SK-N-SH treated with all-trans-retinoic acid at 6 μM for 48 hours (cell line): ENCODE results near the gene DENND1C.

Source experiments
- ATAC-seq: fragments of 200-7000 bp; cut with Tn5 transposase; 3 replicates; pipeline ENCODE4 v1.9.1; 2020; ENCODE audit warnings: mild to moderate bottlenecking, moderate library complexity
- ARNTL ChIP-seq: fragments of 450-650 bp; formaldehyde crosslinking; IDR thresholded peaks from 2 replicates; pipeline ENCODE4 v1.5.0; 2020; ENCODE audit warnings: low read depth, mild to moderate bottlenecking, moderate library complexity, borderline replicate concordance
- BACH2 ChIP-seq: fragments of 250-450 bp; sonication (Bioruptor Pico); IDR thresholded peaks from 2 replicates; pipeline ENCODE4 v1.9.0; 2021; ENCODE audit warnings: mild to moderate bottlenecking, borderline replicate concordance
- CSDC2 ChIP-seq: fragments of 250-450 bp; sonication (Bioruptor Pico); IDR thresholded peaks from 2 replicates; pipeline ENCODE4 v1.5.0; 2020; ENCODE audit warnings: mild to moderate bottlenecking, moderate library complexity
- CSRNP3 ChIP-seq: fragments of 250-450 bp; sonication (Bioruptor Pico); IDR thresholded peaks from 2 replicates; pipeline ENCODE4 v1.5.1; 2021; ENCODE audit warnings: mild to moderate bottlenecking, moderate library complexity
- ESRRG ChIP-seq: fragments of 250-450 bp; sonication (Bioruptor Pico); IDR thresholded peaks from 2 replicates; pipeline ENCODE4 v1.6.1; 2021; ENCODE audit warnings: mild to moderate bottlenecking
- ISL1 ChIP-seq: fragments of 250-450 bp; sonication (Bioruptor Pico); IDR thresholded peaks from 2 replicates; pipeline ENCODE4 v2.1.2; 2022; ENCODE audit warnings: mild to moderate bottlenecking, moderate library complexity
- OSR1 ChIP-seq: fragments of 250-450 bp; sonication (Bioruptor Pico); IDR thresholded peaks from 2 replicates; pipeline ENCODE4 v1.8.0; 2022; ENCODE audit warnings: moderate library complexity, mild to moderate bottlenecking, inconsistent platforms
- PATZ1 ChIP-seq: fragments of 250-450 bp; sonication (Bioruptor Pico); IDR thresholded peaks from 2 replicates; pipeline ENCODE4 v1.8.0; 2020; ENCODE audit warnings: mild to moderate bottlenecking, moderate library complexity, borderline replicate concordance
- POU6F1 ChIP-seq: fragments of 250-450 bp; sonication (Bioruptor Pico); IDR thresholded peaks from 2 replicates; pipeline ENCODE4 v1.8.0; 2021; ENCODE audit warnings: low read depth, mild to moderate bottlenecking, moderate library complexity, borderline replicate concordance
- PPARA ChIP-seq: fragments of 250-450 bp; sonication (Bioruptor Pico); IDR thresholded peaks from 2 replicates; pipeline ENCODE4 v1.5.0; 2020; ENCODE audit warnings: mild to moderate bottlenecking, borderline replicate concordance
- RARB ChIP-seq: fragments of 250-450 bp; sonication (Bioruptor Pico); IDR thresholded peaks from 2 replicates; pipeline ENCODE4 v1.8.0; 2021; ENCODE audit warnings: mild to moderate bottlenecking, moderate library complexity
- SNAI2 ChIP-seq: fragments of 250-450 bp; sonication (Bioruptor Pico); IDR thresholded peaks from 2 replicates; pipeline ENCODE4 v1.5.0; 2020; ENCODE audit warnings: mild to moderate bottlenecking, moderate library complexity
- TCF4 ChIP-seq: fragments of 250-450 bp; sonication (Bioruptor Pico); IDR thresholded peaks from 2 replicates; pipeline ENCODE4 v1.8.0; 2021; ENCODE audit warnings: mild to moderate bottlenecking, moderate library complexity, borderline replicate concordance
- TOX ChIP-seq: fragments of 250-450 bp; sonication (Bioruptor Pico); IDR thresholded peaks from 2 replicates; pipeline ENCODE4 v1.8.0; 2021; ENCODE audit warnings: mild to moderate bottlenecking, moderate library complexity, borderline replicate concordance
- ZC3H10 ChIP-seq: fragments of 250-450 bp; sonication (Bioruptor Pico); IDR thresholded peaks from 2 replicates; pipeline ENCODE4 v1.5.1; 2021; ENCODE audit warnings: mild to moderate bottlenecking, moderate library complexity
- ZFP3 ChIP-seq: fragments of 250-450 bp; sonication (Bioruptor Pico); IDR thresholded peaks from 2 replicates; pipeline ENCODE4 v1.5.0; 2020; ENCODE audit warnings: mild to moderate bottlenecking, moderate library complexity
- ZNF565 ChIP-seq: fragments of 450-650 bp; formaldehyde crosslinking; conservative IDR thresholded peaks from 2 replicates; pipeline ENCODE4 v1.5.0; 2020; ENCODE audit warnings: low read depth, mild to moderate bottlenecking, moderate library complexity
- ZNF70 ChIP-seq: fragments of 450-650 bp; formaldehyde crosslinking; IDR thresholded peaks from 2 replicates; pipeline ENCODE4 v1.5.0; 2020; ENCODE audit warnings: mild to moderate bottlenecking, moderate library complexity
- ZNF8 ChIP-seq: fragments of 450-650 bp; formaldehyde crosslinking; IDR thresholded peaks from 2 replicates; pipeline ENCODE4 v1.5.0; 2020; ENCODE audit warnings: mild to moderate bottlenecking, moderate library complexity
- TF ChIP-seq, protein P1 (sequence below): fragments of 250-450 bp; sonication (Bioruptor Pico); IDR thresholded peaks from 2 replicates; pipeline ENCODE4 v1.5.1; 2020; ENCODE audit warnings: low read depth, mild to moderate bottlenecking, moderate library complexity
- TF ChIP-seq, protein P2 (sequence below): fragments of 250-450 bp; sonication (Bioruptor Pico); IDR thresholded peaks from 2 replicates; pipeline ENCODE4 v1.5.0; 2020; ENCODE audit warnings: mild to moderate bottlenecking, moderate library complexity

DENND1C gene

GRCh38 chr19:6503407-6504201, 22.0 kb upstream of the DENND1C start:
- TF ChIP-seq SNAI2 (CRISPR knock-in tag): no peak
- TF ChIP-seq ZFP3 (CRISPR knock-in tag): no peak
- TF ChIP-seq RARB (CRISPR knock-in tag): no peak
- TF ChIP-seq CSDC2 (CRISPR knock-in tag): no peak
- TF ChIP-seq ARNTL (CRISPR knock-in tag): no peak
- no peak for TF ChIP-seq CSRNP3 (CRISPR knock-in tag)
- TF ChIP-seq OSR1: no peak
- no peak for TF ChIP-seq ZC3H10 (CRISPR knock-in tag)
- TF ChIP-seq, protein P1, sequence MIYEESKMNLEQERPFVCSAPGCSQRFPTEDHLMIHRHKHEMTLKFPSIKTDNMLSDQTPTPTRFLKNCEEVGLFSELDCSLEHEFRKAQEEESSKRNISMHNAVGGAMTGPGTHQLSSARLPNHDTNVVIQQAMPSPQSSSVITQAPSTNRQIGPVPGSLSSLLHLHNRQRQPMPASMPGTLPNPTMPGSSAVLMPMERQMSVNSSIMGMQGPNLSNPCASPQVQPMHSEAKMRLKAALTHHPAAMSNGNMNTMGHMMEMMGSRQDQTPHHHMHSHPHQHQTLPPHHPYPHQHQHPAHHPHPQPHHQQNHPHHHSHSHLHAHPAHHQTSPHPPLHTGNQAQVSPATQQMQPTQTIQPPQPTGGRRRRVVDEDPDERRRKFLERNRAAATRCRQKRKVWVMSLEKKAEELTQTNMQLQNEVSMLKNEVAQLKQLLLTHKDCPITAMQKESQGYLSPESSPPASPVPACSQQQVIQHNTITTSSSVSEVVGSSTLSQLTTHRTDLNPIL: no peak
- no peak for TF ChIP-seq POU6F1
- no peak for TF ChIP-seq PPARA (CRISPR knock-in tag)
- TF ChIP-seq, all 23 proteins: peak for 0
- no peak for ATAC-seq

- TF ChIP-seq, protein P1: no peak
- TF ChIP-seq BACH2 (CRISPR knock-in tag) (no peak), ZC3H10 (CRISPR knock-in tag) (no peak), PPARA (CRISPR knock-in tag) (no peak), CSRNP3 (CRISPR knock-in tag) (no peak), ZNF8 (no peak), OSR1 (no peak), PATZ1 (CRISPR knock-in tag) (no peak), RARB (CRISPR knock-in tag) (no peak), ARNTL (CRISPR knock-in tag) (no peak), ZNF70 (CRISPR knock-in tag) (no peak), POU6F1 (no peak), TCF4 (CRISPR knock-in tag) (no peak), CSDC2 (CRISPR knock-in tag) (no peak), SNAI2 (CRISPR knock-in tag) (no peak), ISL1 (CRISPR knock-in tag) (no peak), ESRRG (no peak), TOX (CRISPR knock-in tag) (no peak), ZNF565 (CRISPR knock-in tag) (no peak)
- TF ChIP-seq, protein P2, sequence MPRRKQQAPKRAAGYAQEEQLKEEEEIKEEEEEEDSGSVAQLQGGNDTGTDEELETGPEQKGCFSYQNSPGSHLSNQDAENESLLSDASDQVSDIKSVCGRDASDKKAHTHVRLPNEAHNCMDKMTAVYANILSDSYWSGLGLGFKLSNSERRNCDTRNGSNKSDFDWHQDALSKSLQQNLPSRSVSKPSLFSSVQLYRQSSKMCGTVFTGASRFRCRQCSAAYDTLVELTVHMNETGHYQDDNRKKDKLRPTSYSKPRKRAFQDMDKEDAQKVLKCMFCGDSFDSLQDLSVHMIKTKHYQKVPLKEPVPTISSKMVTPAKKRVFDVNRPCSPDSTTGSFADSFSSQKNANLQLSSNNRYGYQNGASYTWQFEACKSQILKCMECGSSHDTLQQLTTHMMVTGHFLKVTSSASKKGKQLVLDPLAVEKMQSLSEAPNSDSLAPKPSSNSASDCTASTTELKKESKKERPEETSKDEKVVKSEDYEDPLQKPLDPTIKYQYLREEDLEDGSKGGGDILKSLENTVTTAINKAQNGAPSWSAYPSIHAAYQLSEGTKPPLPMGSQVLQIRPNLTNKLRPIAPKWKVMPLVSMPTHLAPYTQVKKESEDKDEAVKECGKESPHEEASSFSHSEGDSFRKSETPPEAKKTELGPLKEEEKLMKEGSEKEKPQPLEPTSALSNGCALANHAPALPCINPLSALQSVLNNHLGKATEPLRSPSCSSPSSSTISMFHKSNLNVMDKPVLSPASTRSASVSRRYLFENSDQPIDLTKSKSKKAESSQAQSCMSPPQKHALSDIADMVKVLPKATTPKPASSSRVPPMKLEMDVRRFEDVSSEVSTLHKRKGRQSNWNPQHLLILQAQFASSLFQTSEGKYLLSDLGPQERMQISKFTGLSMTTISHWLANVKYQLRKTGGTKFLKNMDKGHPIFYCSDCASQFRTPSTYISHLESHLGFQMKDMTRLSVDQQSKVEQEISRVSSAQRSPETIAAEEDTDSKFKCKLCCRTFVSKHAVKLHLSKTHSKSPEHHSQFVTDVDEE: no peak
- peak; percentile 52 for ATAC-seq
Measured at GRCh38 chr19:6501740-6502648, 20.4 kb upstream of the DENND1C start, which contains the start of gene TUBB4A. Gene TUBB4A (minus strand): TSS chr19:6502309. CDS start chr19:6502212, 97 bp downstream.
